HEK293 (cell line): ENCODE data around the gene ZNF454.

ENCODE experiments used
- SP3 ChIP-seq: fragments of 450-650 bp; formaldehyde crosslinking; IDR thresholded peaks from 2 replicates; pipeline ENCODE4 v1.5.1; 2016; ENCODE audit warnings: missing biosample characterization, missing genetic modification characterization
- ZNF221 ChIP-seq: fragments of 450-650 bp; formaldehyde crosslinking; IDR thresholded peaks from 2 replicates; pipeline ENCODE4 v1.5.1; 2017; ENCODE audit warnings: missing biosample characterization, missing genetic modification characterization, borderline replicate concordance
- ZNF529 ChIP-seq: fragments of 450-650 bp; formaldehyde crosslinking; IDR thresholded peaks from 2 replicates; pipeline ENCODE4 v1.5.1; 2017; ENCODE audit warnings: missing genetic modification characterization, missing biosample characterization; ENCODE audit not compliant: insufficient replicate concordance
- TF ChIP-seq, protein P1 (sequence below): fragments of 450-650 bp; formaldehyde crosslinking; IDR thresholded peaks from 2 replicates; pipeline ENCODE4 v1.5.1; 2016; ENCODE audit warnings: missing biosample characterization, missing genetic modification characterization, low read depth
- TF ChIP-seq, protein P2 (sequence below): fragments of 450-650 bp; formaldehyde crosslinking; IDR thresholded peaks from 2 replicates; pipeline ENCODE4 v1.5.1; 2016; ENCODE audit warnings: missing biosample characterization, missing genetic modification characterization
- TF ChIP-seq, protein P3 (sequence below): fragments of 450-650 bp; formaldehyde crosslinking; IDR thresholded peaks from 2 replicates; pipeline ENCODE4 v1.5.1; 2016; ENCODE audit warnings: missing biosample characterization, missing genetic modification characterization

DNA sequence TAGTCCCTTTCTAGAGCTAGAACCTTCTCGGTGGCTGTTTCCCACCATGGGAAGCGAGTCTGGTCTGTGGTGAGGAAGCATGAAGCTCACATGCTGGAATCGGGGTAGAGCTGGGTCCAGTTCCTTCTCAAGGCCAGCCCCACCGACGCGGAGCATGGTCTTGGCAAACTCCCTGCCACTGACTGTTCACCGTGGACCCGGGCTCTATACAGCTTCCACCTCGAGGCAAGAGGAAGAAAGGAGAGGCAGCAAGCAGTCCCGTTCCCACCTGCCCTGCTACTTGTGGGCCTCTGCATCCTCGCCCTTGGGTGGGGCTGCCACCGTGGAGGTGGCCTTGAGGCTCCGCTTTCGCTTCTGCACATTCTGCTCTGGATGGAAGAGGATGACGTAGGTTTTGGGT, 40.4 kb downstream of the ZNF454 start:
- TF ChIP-seq ZNF221 (tag by site-specific recombination) (no peak), ZNF529 (tag by site-specific recombination) (no peak), SP3 (tag by site-specific recombination) (no peak)
- TF ChIP-seq, protein P1, sequence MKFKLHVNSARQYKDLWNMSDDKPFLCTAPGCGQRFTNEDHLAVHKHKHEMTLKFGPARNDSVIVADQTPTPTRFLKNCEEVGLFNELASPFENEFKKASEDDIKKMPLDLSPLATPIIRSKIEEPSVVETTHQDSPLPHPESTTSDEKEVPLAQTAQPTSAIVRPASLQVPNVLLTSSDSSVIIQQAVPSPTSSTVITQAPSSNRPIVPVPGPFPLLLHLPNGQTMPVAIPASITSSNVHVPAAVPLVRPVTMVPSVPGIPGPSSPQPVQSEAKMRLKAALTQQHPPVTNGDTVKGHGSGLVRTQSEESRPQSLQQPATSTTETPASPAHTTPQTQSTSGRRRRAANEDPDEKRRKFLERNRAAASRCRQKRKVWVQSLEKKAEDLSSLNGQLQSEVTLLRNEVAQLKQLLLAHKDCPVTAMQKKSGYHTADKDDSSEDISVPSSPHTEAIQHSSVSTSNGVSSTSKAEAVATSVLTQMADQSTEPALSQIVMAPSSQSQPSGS (tag by site-specific recombination), result no peak
- TF ChIP-seq, protein P2, sequence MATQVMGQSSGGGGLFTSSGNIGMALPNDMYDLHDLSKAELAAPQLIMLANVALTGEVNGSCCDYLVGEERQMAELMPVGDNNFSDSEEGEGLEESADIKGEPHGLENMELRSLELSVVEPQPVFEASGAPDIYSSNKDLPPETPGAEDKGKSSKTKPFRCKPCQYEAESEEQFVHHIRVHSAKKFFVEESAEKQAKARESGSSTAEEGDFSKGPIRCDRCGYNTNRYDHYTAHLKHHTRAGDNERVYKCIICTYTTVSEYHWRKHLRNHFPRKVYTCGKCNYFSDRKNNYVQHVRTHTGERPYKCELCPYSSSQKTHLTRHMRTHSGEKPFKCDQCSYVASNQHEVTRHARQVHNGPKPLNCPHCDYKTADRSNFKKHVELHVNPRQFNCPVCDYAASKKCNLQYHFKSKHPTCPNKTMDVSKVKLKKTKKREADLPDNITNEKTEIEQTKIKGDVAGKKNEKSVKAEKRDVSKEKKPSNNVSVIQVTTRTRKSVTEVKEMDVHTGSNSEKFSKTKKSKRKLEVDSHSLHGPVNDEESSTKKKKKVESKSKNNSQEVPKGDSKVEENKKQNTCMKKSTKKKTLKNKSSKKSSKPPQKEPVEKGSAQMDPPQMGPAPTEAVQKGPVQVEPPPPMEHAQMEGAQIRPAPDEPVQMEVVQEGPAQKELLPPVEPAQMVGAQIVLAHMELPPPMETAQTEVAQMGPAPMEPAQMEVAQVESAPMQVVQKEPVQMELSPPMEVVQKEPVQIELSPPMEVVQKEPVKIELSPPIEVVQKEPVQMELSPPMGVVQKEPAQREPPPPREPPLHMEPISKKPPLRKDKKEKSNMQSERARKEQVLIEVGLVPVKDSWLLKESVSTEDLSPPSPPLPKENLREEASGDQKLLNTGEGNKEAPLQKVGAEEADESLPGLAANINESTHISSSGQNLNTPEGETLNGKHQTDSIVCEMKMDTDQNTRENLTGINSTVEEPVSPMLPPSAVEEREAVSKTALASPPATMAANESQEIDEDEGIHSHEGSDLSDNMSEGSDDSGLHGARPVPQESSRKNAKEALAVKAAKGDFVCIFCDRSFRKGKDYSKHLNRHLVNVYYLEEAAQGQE, result no peak
- TF ChIP-seq, protein P3, sequence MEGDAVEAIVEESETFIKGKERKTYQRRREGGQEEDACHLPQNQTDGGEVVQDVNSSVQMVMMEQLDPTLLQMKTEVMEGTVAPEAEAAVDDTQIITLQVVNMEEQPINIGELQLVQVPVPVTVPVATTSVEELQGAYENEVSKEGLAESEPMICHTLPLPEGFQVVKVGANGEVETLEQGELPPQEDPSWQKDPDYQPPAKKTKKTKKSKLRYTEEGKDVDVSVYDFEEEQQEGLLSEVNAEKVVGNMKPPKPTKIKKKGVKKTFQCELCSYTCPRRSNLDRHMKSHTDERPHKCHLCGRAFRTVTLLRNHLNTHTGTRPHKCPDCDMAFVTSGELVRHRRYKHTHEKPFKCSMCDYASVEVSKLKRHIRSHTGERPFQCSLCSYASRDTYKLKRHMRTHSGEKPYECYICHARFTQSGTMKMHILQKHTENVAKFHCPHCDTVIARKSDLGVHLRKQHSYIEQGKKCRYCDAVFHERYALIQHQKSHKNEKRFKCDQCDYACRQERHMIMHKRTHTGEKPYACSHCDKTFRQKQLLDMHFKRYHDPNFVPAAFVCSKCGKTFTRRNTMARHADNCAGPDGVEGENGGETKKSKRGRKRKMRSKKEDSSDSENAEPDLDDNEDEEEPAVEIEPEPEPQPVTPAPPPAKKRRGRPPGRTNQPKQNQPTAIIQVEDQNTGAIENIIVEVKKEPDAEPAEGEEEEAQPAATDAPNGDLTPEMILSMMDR (tag by site-specific recombination), result no peak
